Measurements from ENCODE around the gene EMC7.
"Not testable (repeated sequence)": the region's sequence is repeated elsewhere in the genome, so short reads cannot be mapped to it uniquely, and the experiment has no call there.

Gene EMC7

DNA sequence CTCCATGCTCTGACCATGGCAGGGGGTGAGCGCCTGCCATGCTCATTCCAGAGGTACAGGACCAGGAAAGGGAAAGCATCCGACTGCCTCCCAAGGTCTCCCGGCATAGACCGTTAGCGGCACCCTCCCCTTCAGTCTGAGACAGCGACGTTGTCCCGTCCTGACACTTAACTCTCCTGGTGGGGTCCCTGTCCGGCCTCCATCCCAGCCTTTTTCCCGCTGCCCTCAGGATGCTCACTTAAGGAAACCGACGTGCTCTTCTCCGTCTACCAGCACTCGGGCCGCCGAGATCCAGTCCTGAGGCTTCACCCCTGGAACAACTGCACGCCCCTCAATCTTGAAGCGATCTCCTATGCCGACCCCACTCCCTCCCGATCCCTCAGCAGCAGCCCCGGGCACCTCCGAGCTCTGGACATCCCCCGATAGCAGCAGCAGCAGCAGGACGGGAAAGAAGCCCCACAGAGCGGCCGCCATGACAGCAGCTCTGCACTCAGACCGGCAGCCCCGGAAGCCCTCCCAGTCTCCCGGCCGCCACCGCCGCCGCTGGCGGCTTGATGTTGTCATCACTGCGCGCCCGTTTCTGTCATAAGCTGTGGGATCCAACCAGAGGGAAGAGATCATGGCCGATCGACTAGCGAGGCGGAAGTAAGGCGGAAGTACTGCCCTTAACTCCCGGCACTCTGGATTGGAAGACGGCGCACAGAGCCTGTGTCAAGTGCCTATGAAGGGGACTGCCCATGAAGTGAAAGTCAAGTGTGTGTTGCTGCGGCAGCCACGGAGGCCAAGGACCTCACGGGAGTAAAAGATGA lies at the start of gene EMC7, which contains the start of gene PGBD4:
TSS of gene EMC7 (minus strand) at position 497 of the 809 bp plus-strand sequence. CDS start at position 474, 23 bp downstream.
TSS of gene PGBD4 (plus strand) at position 718 of the 809 bp plus-strand sequence. CDS start 449 bp downstream, outside the sequence.
- Histone ChIP-seq H3K9me3 (ENCODE audit: low read length) (no peaks in the 10 kb centered on the region), H3K36me3 (ENCODE audit: insufficient read depth, low read length) (no peaks in the 10 kb centered on the region), H3K27ac (ENCODE audit: low read depth, low read length) (peak within 1 kb of the TSS; percentile 91), H3K4me1 (ENCODE audit: insufficient read depth, low read length) (peaks cover 25% of the 10 kb centered on the region), H3K9ac (ENCODE audit: low read length) (peak within 1 kb of the TSS; percentile 93), H3K27me3 (ENCODE audit: control insufficient read depth in 1 of 2, insufficient read depth in 2 of 2, low read length in 2 of 2) (no peaks in the 10 kb centered on the region), H3K4me3 (ENCODE audit: low read depth in 1 of 2, low read length in 2 of 2) (peak within 1 kb of the TSS; percentile 75 to 86)

DNA sequence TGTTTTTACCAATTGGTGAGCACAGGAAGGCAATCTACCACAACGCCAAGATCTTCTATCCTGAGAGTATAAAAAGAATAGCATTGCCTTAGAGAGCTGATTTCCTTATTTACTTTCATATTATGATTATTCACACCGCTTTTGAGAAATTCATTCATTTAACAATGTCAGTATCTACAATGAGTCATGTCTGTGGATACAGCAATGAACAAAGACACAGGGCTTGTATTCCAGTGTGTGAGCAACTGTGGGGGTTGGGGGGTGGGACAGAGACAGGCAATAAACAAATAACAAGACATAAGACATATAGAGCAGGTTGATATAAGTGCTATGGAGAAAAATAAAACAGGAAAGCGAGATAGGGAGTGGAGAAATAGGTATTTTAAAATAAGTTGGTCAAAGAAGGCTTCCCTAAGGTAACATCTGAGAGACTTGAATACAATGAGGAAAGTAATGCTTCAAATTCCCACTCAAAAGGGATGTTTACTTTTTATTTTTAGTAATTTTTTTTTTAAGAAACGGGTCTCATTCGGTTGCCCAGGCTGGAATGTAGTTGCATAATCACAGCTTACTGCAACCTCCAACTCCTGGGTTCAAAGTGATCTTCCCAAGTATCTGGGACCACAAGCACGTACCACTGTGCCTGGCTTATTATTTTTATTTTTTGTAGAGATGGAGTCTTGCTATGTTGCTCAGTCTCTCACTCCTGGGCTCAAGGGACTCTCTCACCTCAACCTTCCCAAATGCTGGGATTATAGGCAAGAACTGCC lies 45.9 kb upstream of the EMC7 start:
- no peaks in the 10 kb centered on the region for H3K27me3 ChIP-seq (ENCODE audit: control insufficient read depth in 1 of 2, insufficient read depth in 2 of 2, low read length in 2 of 2)

DNA sequence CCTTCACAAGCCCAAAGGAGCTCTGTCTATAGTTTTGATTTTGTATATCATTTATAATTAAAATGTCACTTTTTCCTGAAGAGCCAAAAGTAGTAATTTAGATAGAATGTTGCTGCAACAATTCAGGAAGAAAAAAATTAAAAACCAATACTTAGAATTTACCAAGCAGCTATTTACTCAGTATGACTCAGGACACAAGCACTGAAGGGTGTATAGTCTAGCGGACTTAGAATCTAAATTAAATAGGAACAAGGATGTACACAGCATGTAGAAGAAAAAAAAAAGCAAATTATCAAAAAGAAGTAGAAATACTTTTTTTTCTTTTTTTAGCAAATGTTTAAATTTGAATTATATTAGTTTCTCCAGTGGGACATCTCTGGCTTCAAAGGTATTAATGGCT lies 31.8 kb upstream of the EMC7 start:
- Histone ChIP-seq H3K9ac (ENCODE audit: low read length) (no peak overlapping the region), H3K4me3 (ENCODE audit: low read depth in 1 of 2, low read length in 2 of 2) (no peak overlapping the region), H3K27me3 (ENCODE audit: control insufficient read depth in 1 of 2, insufficient read depth in 2 of 2, low read length in 2 of 2) (no peaks in the 10 kb centered on the region), H3K9me3 (ENCODE audit: low read length) (no peaks in the 10 kb centered on the region), H3K27ac (ENCODE audit: low read depth, low read length) (no peak overlapping the region), H3K36me3 (ENCODE audit: insufficient read depth, low read length) (no peaks in the 10 kb centered on the region), H3K4me1 (ENCODE audit: insufficient read depth, low read length) (no peaks in the 10 kb centered on the region)

More for the DNA sequence above, 45.9 kb upstream of the EMC7 start:
- Histone ChIP-seq H3K4me1 (ENCODE audit: insufficient read depth, low read length) (no peaks in the 10 kb centered on the region), H3K36me3 (ENCODE audit: insufficient read depth, low read length) (peaks cover 24% of the 10 kb centered on the region), H3K9ac (ENCODE audit: low read length) (no peak overlapping the region), H3K4me3 (ENCODE audit: low read depth in 1 of 2, low read length in 2 of 2) (no peak overlapping the region), H3K9me3 (ENCODE audit: low read length) (no peaks in the 10 kb centered on the region), H3K27ac (ENCODE audit: low read depth, low read length) (no peak overlapping the region)

DNA sequence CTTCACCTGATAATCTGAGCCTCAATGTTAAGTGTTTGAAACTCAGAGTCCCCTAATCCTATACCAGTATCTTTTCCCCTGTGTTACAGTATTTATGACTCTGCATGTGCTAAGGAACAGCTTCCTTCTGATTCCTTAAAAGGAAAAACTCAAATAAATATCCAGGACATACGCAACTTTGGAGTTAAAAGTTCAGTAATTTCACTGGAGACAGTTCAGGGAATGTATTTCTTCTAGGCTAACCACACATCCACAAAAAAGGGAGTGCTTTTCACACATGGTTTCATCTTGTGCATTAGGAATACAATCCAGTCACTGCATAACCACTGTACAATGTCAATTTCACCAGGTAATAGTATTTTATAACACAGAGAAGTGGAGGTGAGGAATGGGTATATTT lies 31.2 kb upstream of the EMC7 start:
- Histone ChIP-seq H3K27ac (ENCODE audit: low read depth, low read length) (no peak overlapping the region), H3K4me3 (ENCODE audit: low read depth in 1 of 2, low read length in 2 of 2) (no peak overlapping the region), H3K9ac (ENCODE audit: low read length) (no peak overlapping the region), H3K27me3 (ENCODE audit: control insufficient read depth in 1 of 2, insufficient read depth in 2 of 2, low read length in 2 of 2) (no peaks in the 10 kb centered on the region), H3K9me3 (ENCODE audit: low read length) (no peaks in the 10 kb centered on the region), H3K4me1 (ENCODE audit: insufficient read depth, low read length) (no peaks in the 10 kb centered on the region), H3K36me3 (ENCODE audit: insufficient read depth, low read length) (no peaks in the 10 kb centered on the region)

DNA sequence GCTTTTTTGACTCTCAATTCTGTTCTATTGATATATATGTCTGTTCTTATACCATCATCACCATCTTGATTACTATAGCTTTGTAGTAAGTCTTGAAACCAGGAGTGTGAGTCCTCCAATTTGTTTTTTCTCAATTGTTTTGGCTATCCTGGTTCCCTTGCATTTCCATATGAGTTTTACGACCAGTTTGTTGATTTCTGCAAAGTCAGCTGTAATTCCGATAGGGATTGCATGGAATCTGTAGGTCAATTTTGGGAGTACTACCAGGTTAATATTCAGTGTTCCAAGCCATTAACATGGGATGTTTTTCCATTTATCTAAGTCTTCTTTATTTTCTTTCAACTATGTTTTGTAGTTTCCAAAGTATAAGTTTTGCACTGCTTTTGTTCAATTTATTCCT lies 27.2 kb upstream of the EMC7 start:
- H3K36me3 ChIP-seq (ENCODE audit: insufficient read depth, low read length), result no peaks in the 10 kb centered on the region
- no peak overlapping the region for H3K27ac ChIP-seq (ENCODE audit: low read depth, low read length)
- no peaks in the 10 kb centered on the region for H3K4me1 ChIP-seq (ENCODE audit: insufficient read depth, low read length)
- H3K9ac ChIP-seq (ENCODE audit: low read length), result no peak overlapping the region
- no peaks in the 10 kb centered on the region for H3K27me3 ChIP-seq (ENCODE audit: control insufficient read depth in 1 of 2, insufficient read depth in 2 of 2, low read length in 2 of 2)
- no peaks in the 10 kb centered on the region for H3K9me3 ChIP-seq (ENCODE audit: low read length)
- H3K4me3 ChIP-seq (ENCODE audit: low read depth in 1 of 2, low read length in 2 of 2), result no peak overlapping the region

DNA sequence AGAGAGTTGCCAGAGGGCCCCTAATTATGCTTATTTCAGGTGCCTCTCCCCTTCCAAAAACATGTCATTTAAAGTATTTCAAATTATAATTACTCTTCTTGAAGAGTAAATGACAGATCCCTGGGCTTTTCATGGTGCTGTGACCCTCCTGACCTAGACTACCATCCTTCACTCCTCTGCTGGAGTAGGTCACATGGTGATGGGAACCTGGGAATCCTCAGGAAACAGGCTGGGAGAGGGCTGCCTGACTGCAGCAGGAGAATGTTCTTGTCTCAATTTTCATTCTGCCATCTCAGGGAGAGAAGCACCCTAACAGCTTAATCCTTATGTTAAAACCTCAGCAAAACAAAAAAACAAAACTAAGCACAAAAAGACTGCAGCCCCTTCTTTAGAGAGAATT lies 24.9 kb upstream of the EMC7 start:
- H3K4me1 ChIP-seq (ENCODE audit: insufficient read depth, low read length), result no peaks in the 10 kb centered on the region
- no peak overlapping the region for H3K27ac ChIP-seq (ENCODE audit: low read depth, low read length)
- H3K36me3 ChIP-seq (ENCODE audit: insufficient read depth, low read length), result no peaks in the 10 kb centered on the region
- no peaks in the 10 kb centered on the region for H3K27me3 ChIP-seq (ENCODE audit: control insufficient read depth in 1 of 2, insufficient read depth in 2 of 2, low read length in 2 of 2)
- H3K4me3 ChIP-seq (ENCODE audit: low read depth in 1 of 2, low read length in 2 of 2), result no peak overlapping the region
- H3K9ac ChIP-seq (ENCODE audit: low read length), result no peak overlapping the region
- no peaks in the 10 kb centered on the region for H3K9me3 ChIP-seq (ENCODE audit: low read length)

DNA sequence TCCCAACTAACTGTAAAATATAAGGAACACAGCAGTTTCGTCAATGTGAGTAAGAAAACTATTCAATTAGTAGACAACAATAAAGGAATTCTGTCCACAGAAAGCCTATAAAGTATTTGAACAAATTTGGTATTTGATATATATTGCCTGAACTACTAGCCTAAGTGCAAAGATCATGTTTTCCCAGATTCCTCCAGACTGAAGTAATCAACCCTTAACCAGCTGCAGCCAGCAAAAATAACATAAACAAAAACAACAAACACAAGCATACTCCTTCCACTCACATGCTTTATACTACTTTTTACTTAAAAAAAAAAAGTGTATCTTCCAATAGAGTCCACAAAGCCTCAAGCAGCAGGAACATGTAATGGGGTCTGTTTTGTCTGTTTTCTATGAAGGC lies 24.3 kb upstream of the EMC7 start:
- Histone ChIP-seq H3K9me3 (ENCODE audit: low read length) (no peaks in the 10 kb centered on the region), H3K4me3 (ENCODE audit: low read depth in 1 of 2, low read length in 2 of 2) (no peak overlapping the region), H3K27me3 (ENCODE audit: control insufficient read depth in 1 of 2, insufficient read depth in 2 of 2, low read length in 2 of 2) (no peaks in the 10 kb centered on the region), H3K4me1 (ENCODE audit: insufficient read depth, low read length) (no peaks in the 10 kb centered on the region), H3K27ac (ENCODE audit: low read depth, low read length) (no peak overlapping the region), H3K9ac (ENCODE audit: low read length) (no peak overlapping the region), H3K36me3 (ENCODE audit: insufficient read depth, low read length) (no peaks in the 10 kb centered on the region)

DNA sequence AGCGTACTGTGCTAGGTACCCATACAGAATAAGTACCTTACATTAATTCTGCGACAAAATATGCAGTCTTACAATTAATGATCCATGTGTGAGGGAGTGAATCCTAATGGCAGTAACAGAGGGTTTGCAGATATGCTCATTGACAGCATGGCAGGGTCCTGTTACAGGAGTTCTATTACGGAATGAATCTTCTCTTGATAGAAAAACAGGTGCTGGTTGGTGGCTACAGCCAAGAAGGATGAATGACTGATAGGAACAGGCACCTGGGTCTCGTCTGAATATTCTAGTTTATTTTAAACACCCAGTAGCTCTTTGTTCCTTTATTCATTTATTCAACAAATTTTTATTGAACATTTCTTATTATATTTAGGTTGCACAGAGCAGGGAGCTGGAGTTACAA lies 23.0 kb upstream of the EMC7 start:
- Histone ChIP-seq H3K4me3 (ENCODE audit: low read depth in 1 of 2, low read length in 2 of 2) (no peak overlapping the region), H3K27me3 (ENCODE audit: control insufficient read depth in 1 of 2, insufficient read depth in 2 of 2, low read length in 2 of 2) (no peaks in the 10 kb centered on the region), H3K9ac (ENCODE audit: low read length) (no peak overlapping the region), H3K36me3 (ENCODE audit: insufficient read depth, low read length) (no peaks in the 10 kb centered on the region), H3K9me3 (ENCODE audit: low read length) (no peaks in the 10 kb centered on the region), H3K27ac (ENCODE audit: low read depth, low read length) (no peak overlapping the region), H3K4me1 (ENCODE audit: insufficient read depth, low read length) (no peaks in the 10 kb centered on the region)

DNA sequence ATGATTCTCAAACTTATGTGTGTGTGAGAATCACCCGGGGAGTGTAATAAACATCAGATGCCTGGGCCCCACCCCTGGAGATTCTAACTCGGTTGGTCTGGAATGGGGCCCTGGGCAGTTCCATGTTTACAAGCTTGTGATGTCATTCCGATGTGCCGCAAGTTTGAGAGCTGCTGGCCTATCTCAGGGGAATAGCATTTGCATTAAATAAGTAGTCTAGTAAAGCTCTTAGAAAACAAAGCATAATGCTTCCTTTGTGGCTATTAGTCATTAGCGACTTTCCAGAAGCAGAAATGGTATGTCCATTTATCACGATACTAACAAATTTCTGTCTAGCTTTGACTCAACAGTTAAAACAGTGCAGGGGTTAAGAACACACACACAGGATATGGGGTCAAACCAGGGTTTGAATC lies 21.1 kb upstream of the EMC7 start:
- Histone ChIP-seq H3K9me3 (ENCODE audit: low read length) (no peaks in the 10 kb centered on the region), H3K4me1 (ENCODE audit: insufficient read depth, low read length) (no peaks in the 10 kb centered on the region), H3K4me3 (ENCODE audit: low read depth in 1 of 2, low read length in 2 of 2) (no peak overlapping the region), H3K36me3 (ENCODE audit: insufficient read depth, low read length) (no peaks in the 10 kb centered on the region), H3K9ac (ENCODE audit: low read length) (no peak overlapping the region), H3K27me3 (ENCODE audit: control insufficient read depth in 1 of 2, insufficient read depth in 2 of 2, low read length in 2 of 2) (no peaks in the 10 kb centered on the region), H3K27ac (ENCODE audit: low read depth, low read length) (no peak overlapping the region)

DNA sequence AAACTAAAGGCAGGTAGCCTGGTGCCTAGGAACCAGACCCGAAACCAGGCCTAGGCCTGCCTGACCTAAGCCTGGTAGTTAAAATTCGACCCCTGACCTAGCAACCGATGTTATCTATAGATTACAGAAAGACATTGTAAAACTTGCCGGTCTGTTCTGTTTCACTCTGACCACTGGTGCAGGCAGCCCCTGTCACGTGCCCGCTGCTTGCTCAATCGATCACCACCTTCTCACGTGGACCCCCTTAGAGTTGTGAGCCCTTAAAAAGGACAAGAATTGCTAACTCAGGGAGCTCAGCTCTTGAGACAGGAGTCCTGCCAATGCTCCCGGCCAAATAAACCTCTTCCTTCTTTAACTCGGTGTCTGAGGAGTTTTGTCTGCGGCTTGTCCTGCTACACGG lies 20.1 kb upstream of the EMC7 start:
- not testable (repeated sequence) for H3K9ac ChIP-seq (ENCODE audit: low read length); H3K27ac ChIP-seq (ENCODE audit: low read depth, low read length); H3K9me3 ChIP-seq (ENCODE audit: low read length); H3K27me3 ChIP-seq (ENCODE audit: control insufficient read depth in 1 of 2, insufficient read depth in 2 of 2, low read length in 2 of 2); H3K4me1 ChIP-seq (ENCODE audit: insufficient read depth, low read length); H3K4me3 ChIP-seq (ENCODE audit: low read depth in 1 of 2, low read length in 2 of 2); H3K36me3 ChIP-seq (ENCODE audit: insufficient read depth, low read length)

DNA sequence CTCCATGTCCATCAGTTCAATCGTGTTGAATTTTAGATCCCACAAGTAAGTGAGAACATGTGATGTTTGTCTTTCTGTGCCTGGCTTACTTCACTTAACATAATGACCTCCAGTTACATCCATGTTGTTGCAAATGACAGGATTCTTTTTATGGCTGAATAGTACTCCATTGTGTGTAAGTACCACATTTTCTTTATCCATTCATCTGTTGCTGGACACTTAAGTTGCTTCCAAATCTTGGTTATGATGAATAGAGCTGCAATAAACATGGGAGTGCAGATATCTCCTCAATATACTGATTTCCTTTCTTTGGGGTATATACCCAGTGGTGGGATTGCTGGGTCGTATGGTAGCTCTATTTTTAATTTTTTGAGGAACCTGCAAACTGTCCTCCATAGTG lies 18.8 kb upstream of the EMC7 start:
- H3K4me1 ChIP-seq (ENCODE audit: insufficient read depth, low read length); H3K9ac ChIP-seq (ENCODE audit: low read length); H3K4me3 ChIP-seq (ENCODE audit: low read depth in 1 of 2, low read length in 2 of 2); H3K9me3 ChIP-seq (ENCODE audit: low read length); H3K27ac ChIP-seq (ENCODE audit: low read depth, low read length); H3K36me3 ChIP-seq (ENCODE audit: insufficient read depth, low read length); H3K27me3 ChIP-seq (ENCODE audit: control insufficient read depth in 1 of 2, insufficient read depth in 2 of 2, low read length in 2 of 2): not testable (repeated sequence)

Data from muscle layer of colon (tissue), 2 donors.